DMS153 treated with DMSO at 0.1 percent for 48 hours (cell line): Measurements from ENCODE around the gene AMDHD1.
"Not testable (repeated sequence)": the region's sequence is repeated elsewhere in the genome, so short reads cannot be mapped to it uniquely, and the experiment has no call there.

Source experiments
- DNase-seq: peaks from one replicate; lab custom pipeline; 2025; ENCODE audit not compliant: unreplicated experiment; lab: John Stamatoyannopoulos, UW

Gene AMDHD1

GRCh38 chr12:95962222-95962621 lies 19.1 kb downstream of the AMDHD1 start:
- DNase-seq, result no peak

GRCh38 chr12:95963096-95963495 lies 20.0 kb downstream of the AMDHD1 start:
- no peak for DNase-seq

DNA sequence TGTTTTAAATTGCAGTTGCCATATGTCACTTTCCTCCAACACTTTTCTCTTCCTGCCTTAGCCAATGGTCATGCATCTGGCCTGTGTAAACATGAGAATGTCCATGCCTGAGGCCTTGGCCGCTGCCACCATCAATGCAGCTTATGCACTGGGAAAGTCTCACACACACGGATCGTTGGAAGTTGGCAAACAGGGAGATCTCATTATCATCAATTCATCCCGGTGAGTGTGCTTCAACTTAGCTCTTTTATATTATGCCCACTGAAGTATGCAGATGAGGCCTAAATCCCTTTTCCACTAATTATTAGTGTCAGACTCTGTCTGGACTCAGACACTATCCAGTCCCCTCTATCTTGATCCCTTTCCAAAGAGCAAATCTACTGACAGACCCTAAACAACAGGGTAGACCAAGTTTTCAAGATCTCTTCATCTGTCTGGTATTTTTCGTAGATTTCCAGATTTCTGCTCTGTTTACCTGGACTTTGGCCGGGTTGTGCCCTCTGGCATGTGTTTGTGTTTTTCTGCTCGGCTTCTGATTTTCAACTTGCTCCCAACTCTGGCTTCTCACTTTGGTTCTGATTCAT lies 23.2 kb downstream of the AMDHD1 start:
- DNase-seq, result no peak

DNA sequence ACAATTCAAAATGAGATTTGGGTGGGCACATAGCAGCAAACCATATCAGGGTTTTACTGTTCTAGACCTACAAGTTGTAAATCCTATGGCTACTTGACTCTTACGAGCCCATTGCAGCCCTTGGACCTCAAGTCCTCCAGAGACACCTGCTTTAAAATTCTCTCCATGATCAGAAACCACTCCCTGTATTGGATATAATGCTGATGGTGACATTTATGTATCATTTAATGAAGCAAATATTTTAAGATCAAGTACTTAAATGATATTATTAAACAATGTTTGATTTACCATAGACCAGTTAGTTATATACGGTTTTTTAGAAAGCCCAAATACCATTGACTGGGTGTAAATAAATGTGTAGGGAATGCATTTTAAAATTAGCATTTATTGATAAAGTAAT lies 24.2 kb downstream of the AMDHD1 start:
- DNase-seq, result no peak

DNA sequence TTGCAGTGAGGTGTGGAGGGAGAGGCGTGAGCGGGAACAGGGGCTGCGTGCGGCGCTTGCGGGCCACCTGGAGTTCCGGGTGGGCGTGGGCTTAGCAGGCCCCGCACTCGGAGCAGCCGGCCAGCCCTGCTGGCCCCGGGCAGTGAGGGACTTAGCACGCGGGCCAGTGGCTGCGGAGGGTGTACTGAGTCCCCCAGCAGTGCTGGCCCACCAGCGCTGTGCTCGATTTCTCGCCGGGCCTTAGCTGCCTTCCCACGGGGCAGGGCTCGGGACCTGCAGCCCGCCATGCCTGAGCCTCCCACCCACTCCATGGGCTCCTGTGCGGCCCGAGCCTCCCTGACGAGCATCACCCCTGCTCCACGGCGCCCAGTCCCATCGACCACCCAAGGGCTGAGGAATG lies 26.0 kb downstream of the AMDHD1 start:
- DNase-seq, result not testable (repeated sequence)

GRCh38 chr12:95970905-95971304 lies 27.8 kb downstream of the AMDHD1 start:
- no peak for DNase-seq

- no peak for DNase-seq
Observed at GRCh38 chr12:95972832-95973456, 29.8 kb downstream of the AMDHD1 start.

DNA sequence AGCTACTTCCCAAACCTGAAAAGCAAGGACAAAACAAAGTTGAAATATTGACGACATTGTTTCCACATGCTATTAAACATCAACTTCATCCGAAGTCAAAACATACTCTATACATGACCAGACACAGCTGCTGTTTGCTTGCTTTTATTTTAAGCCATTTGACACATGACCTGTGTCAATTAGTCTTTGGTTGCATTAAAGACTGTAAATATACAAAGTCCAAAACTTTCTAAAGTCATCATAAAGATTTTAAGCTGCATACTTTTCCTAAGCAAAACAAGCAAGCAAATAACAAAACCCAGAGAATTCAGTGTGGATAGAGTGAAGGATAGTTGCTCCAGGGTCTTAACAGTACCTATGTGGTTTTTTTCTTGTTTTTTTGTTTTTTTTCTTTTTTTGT lies 31.2 kb downstream of the AMDHD1 start:
- DNase-seq, result no peak

GRCh38 chr12:95975491-95975890 lies 32.4 kb downstream of the AMDHD1 start:
- no peak for DNase-seq

GRCh38 chr12:95976416-95976832 lies 33.3 kb downstream of the AMDHD1 start:
- DNase-seq, result no peak

DNA sequence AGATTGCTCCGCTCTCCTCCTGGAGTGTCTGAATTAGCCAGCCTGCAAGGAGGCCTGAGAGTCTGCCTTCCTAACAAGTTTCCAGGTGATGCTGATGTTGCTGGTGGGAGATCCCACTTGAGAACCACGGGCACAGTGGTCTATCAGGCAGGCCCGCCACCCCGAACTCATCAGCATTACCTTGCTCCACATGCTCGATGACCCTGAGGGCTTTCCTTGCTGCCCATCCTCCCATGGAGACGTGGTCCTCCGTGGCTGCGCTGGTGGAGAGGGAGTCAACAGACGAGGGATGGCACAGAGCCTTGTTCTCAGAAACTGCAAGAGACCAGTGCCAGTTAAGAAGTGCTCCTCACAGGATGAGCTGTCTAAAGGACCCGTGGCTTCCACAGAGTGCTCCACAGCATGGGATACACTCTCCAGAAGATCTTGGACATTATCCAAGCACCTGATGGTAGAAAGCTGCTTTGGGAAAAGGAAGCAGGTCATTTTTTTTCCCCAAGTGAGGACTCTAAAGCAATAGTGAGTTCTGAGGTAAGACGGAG lies 34.7 kb downstream of the AMDHD1 start:
- DNase-seq, result no peak

- no peak for DNase-seq
Observed at GRCh38 chr12:95978351-95978750, 35.2 kb downstream of the AMDHD1 start.

GRCh38 chr12:95978774-95979173 lies 35.6 kb downstream of the AMDHD1 start:
- no peak for DNase-seq

GRCh38 chr12:95980437-95980836 lies 37.3 kb downstream of the AMDHD1 start:
- DNase-seq, result no peak

DNA sequence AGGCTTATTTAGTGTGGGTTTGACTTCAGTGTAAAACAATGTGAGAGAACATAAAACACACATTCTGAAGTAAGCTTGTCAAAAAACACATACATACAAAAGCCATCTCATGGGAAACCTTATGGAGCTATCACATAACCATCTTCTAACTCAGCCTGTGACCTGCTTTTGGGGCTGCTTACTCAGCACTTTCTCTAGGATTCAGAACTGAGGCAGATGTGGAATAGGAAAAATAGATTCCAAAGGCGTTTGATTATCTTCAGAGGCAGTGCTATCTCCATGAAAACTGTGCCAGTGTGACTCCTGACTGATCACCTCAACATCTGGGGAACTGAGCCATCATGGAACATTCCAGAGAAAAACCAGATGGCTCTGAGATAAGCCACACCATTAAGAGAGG lies 39.5 kb downstream of the AMDHD1 start:
- no peak for DNase-seq

GRCh38 chr12:95984682-95985081 lies 41.6 kb downstream of the AMDHD1 start:
- DNase-seq, result no peak

DNA sequence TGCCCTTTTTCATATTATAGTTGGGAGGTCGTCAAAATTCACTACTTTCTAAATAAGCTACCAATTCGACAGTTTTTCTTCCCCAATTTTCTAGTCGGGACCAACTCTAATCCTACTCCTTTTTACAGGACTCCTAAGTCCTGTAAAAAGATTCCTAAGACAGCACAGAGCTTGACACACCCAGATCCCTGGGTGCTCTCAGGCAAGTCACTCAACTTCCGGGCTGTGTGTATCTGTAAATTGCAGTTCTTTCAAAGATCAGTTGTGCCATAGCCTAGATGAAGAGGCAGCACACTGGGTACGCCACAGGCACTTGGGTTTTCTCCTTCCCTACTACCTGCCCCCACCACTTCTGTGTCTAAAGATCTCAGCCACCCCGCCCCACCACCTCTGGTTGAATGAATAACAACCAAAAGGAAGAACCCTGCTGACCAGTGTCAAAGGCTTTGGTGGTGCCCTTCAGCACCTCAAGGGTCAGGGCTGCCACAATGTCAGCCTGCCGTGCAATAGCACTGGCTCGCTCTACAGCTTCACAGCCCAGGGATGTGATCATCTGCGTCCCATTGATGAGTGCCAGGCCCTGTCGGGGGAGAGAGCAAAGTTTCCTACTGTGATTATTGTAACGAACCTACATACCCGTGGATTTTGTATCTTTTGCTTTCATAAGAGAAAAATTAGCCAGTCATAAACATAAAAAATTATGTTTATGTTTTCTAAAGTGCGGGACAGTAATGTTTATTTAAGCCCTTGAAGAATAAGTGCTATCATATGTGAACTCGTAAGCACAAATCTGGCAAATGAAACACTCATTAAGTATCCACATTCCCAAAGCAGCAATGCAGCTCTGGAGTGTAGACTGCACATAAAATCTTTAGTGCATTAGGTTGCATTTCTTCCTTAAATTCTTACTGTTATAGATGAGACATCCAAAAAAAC lies 43.8 kb downstream of the AMDHD1 start:
- no peak for DNase-seq

GRCh38 chr12:95988506-95989275 lies 45.6 kb downstream of the AMDHD1 start:
- DNase-seq, result no peak

GRCh38 chr12:95989504-95990123 lies 46.5 kb downstream of the AMDHD1 start:
- DNase-seq, result no peak

- no peak for DNase-seq
Observed at GRCh38 chr12:95990136-95990535, 47.0 kb downstream of the AMDHD1 start.

DNA sequence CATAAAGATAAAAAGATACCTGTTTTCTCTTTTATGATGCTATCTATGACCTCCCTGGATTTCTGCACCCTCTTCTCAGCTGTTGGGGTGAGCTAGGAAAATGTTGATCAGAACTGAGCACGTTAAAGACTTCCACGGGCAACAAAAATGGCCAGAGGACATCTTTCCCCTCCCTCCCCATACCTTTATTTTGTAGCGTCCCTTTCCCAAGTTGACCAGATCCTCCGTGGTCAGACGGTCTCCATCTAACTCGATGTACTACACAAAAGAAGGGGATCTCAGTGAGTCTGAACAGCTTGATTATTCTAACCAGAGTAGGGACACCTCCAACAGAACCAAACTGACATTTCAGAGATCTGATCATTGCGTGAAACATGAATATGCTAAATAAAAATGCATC lies 50.8 kb downstream of the AMDHD1 start:
- no peak for DNase-seq
